ENCODE results near the gene RXRA.

DNA sequence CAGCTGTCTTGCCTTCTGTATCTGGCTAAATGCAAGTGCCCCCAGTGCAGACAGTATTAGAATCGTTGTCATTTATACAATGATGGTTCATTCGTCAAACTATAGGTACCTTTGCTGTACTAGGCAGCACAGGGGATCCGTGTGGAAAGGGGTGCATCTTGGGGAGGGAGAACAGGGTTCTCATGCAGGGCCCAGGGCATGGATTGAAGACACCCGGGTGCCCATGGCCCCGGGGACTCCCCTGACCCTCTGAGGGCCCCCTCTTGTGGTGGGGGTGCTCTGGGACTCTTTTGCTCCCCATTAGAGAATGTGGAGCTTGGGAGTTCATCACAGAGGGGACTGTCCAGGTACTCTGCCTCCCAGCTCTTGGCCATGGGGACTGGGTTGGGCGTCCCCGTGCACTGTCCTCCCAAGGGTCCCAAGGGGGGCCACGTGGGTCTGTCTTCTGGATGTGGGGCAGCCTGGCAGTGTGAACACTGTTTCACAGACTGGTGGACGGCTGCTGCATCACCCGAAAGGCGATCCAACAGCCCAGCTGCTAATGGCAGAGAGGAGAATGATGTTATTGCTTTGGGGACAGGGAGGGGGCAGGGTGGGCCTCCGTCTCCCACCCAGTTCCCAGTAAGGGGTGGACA lies 36.9 kb upstream of the RXRA start:
- TF ChIP-seq CTCF (IDR thresholded peaks at IDR 0.05; ENCODE audit: low read length) (peak; percentile 7; the same call in 1 of the 2 replicates), EZH2 (IDR thresholded peaks at IDR 0.05; ENCODE audit: borderline replicate concordance, low read length) (no peak)
